ENCODE measurements around the gene ARHGAP8. TPM values are rescaled to one million over a fixed set of nuclear protein-coding genes. Genes with fewer than 3 reads are reported as not detected.

Gene ARHGAP8
- total RNA-seq, 3 donors from 2014 or later, result 25.0 to 74.6 (median 43.7) TPM

- no peak for DNase-seq
- no peak for ATAC-seq
- no peak overlapping the region for H3K4me3 ChIP-seq
- no peaks in the 10 kb centered on the region for H3K9me3 ChIP-seq
- H3K36me3 ChIP-seq (ENCODE audit: low read depth), result no peaks in the 10 kb centered on the region
- TF ChIP-seq CTCF (IDR thresholded peaks at IDR 0.05), result no peak
- intact Hi-C loops (cut with DNase I, micrococcal nuclease), result no loop called here
- no peaks in the 10 kb centered on the region for H3K4me1 ChIP-seq (ENCODE audit: low read depth)
These were observed 107.9 kb downstream of the ARHGAP8 start for GRCh38 chr22:44860311-44860710.

GRCh38 chr22:44861245-44861644 is 108.9 kb downstream of the ARHGAP8 start:
- no peaks in the 10 kb centered on the region for H3K36me3 ChIP-seq (ENCODE audit: low read depth)
- no peaks in the 10 kb centered on the region for H3K9me3 ChIP-seq
- intact Hi-C loops (cut with DNase I, micrococcal nuclease), result no loop called here
- no peak for TF ChIP-seq CTCF (IDR thresholded peaks at IDR 0.05)
- no peak for DNase-seq
- H3K4me3 ChIP-seq, result no peak overlapping the region
- H3K4me1 ChIP-seq (ENCODE audit: low read depth), result no peaks in the 10 kb centered on the region
- ATAC-seq, result no peak

- DNase-seq, result no peak
- no peaks in the 10 kb centered on the region for H3K4me1 ChIP-seq (ENCODE audit: low read depth)
- no peaks in the 10 kb centered on the region for H3K9me3 ChIP-seq
- no peak overlapping the region for H3K4me3 ChIP-seq
- no peak for TF ChIP-seq CTCF (IDR thresholded peaks at IDR 0.05)
- ATAC-seq, result no peak
- H3K36me3 ChIP-seq (ENCODE audit: low read depth), result no peaks in the 10 kb centered on the region
- intact Hi-C loops (cut with DNase I, micrococcal nuclease), result no loop called here
These were observed 109.9 kb downstream of the ARHGAP8 start for GRCh38 chr22:44862281-44862680.

- H3K36me3 ChIP-seq (ENCODE audit: low read depth), result no peaks in the 10 kb centered on the region
- ATAC-seq (no peak), DNase-seq (no peak)
- intact Hi-C loops (cut with DNase I, micrococcal nuclease), result no loop called here
- H3K4me3 ChIP-seq, result no peak overlapping the region
- H3K9me3 ChIP-seq, result no peaks in the 10 kb centered on the region
- no peak for TF ChIP-seq CTCF (IDR thresholded peaks at IDR 0.05)
- H3K4me1 ChIP-seq (ENCODE audit: low read depth), result no peaks in the 10 kb centered on the region
These were observed 110.8 kb downstream of the ARHGAP8 start for GRCh38 chr22:44862981-44863860.

GRCh38 chr22:44865193-44866057 is 113.0 kb downstream of the ARHGAP8 start:
- no peaks in the 10 kb centered on the region for H3K36me3 ChIP-seq (ENCODE audit: low read depth)
- no peaks in the 10 kb centered on the region for H3K4me1 ChIP-seq (ENCODE audit: low read depth)
- TF ChIP-seq CTCF (IDR thresholded peaks at IDR 0.05), result no peak
- no peaks in the 10 kb centered on the region for H3K9me3 ChIP-seq
- H3K4me3 ChIP-seq, result no peak overlapping the region
- ATAC-seq (peak; percentile 8), DNase-seq (peak in 1 of 3 donors; percentile 20)
- intact Hi-C loops (cut with DNase I, micrococcal nuclease), result no loop called here
